IMR-90 (cell line): ENCODE results near the gene TIMM10. TPM values are rescaled to one million over a fixed set of nuclear protein-coding genes. Genes with fewer than 3 reads are reported as not detected.

ENCODE experiments used
- ATAC-seq: fragments of 200-7000 bp; cut with Tn5 transposase; 2 replicates; pipeline ENCODE4 v1.9.1; 2020; ENCODE audit warnings: low read depth, mild to moderate bottlenecking, moderate library complexity
- Bru-seq: library from RNA; stranded (reverse); fragments of 400-500 nt; gene quantifications from one replicate; lab custom pipeline; 2021; lab: Mats Ljungman, UMichigan
- BruChase-seq, 2 experiments: library from RNA; stranded (reverse); fragments of 400-500 nt; gene quantifications; one replicate each; lab custom pipeline; 2021; lab: Mats Ljungman, UMichigan
- BruUV-seq: library from RNA; stranded (reverse); fragments of 400-500 nt; replicated peaks from 2 replicates; lab custom pipeline; 2021; lab: Mats Ljungman, UMichigan
- CTCF ChIA-PET: fragments of 300-600 bp; formaldehyde crosslinking; extraction: SDS; loops from one replicate; lab custom pipeline; 2021; ENCODE audit warnings: antibody characterized with exemption; lab: Yijun Ruan, JAX
- POLR2A ChIA-PET: fragments of 300-600 bp; sonication (Branson Sonifier 250); formaldehyde crosslinking; loops from one replicate; lab custom pipeline; 2022; ENCODE audit warnings: antibody characterized with exemption; ENCODE audit not compliant: unreplicated experiment; lab: Charles Lee
- DNase-seq: peaks from one replicate; pipeline ENCODE4 v3.0.0; 2013
- H2AFZ ChIP-seq: replicated peaks from 2 replicates; pipeline ENCODE3; 2013; ENCODE audit warnings: low read length, mild to moderate bottlenecking; ENCODE audit not compliant: poor library complexity
- H2AK5ac ChIP-seq: 2 replicates; pipeline ENCODE4 v1.6.1; 2013; ENCODE audit warnings: low read depth, low read length, inconsistent platforms
- H2AK9ac ChIP-seq: replicated peaks from 2 replicates; pipeline ENCODE3; 2013; ENCODE audit warnings: mild to moderate bottlenecking, low read depth, low read length, moderate library complexity; ENCODE audit not compliant: poor library complexity
- H2BK120ac ChIP-seq: 2 replicates; pipeline ENCODE4 v1.6.1; 2013; ENCODE audit warnings: low read depth, low read length, inconsistent platforms
- H2BK15ac ChIP-seq: 3 replicates; pipeline ENCODE4 v1.6.1; 2013; ENCODE audit warnings: low read depth, low read length, inconsistent platforms
- H2BK20ac ChIP-seq: 2 replicates; pipeline ENCODE4 v1.6.1; 2013; ENCODE audit warnings: low read depth, mild to moderate bottlenecking, inconsistent platforms, low read length, moderate library complexity
- H2BK5ac ChIP-seq: 2 replicates; pipeline ENCODE4 v1.6.1; 2013; ENCODE audit warnings: mild to moderate bottlenecking, low read depth, low read length, inconsistent platforms; ENCODE audit not compliant: poor library complexity, severe bottlenecking
- H3K14ac ChIP-seq: replicated peaks from 2 replicates; pipeline ENCODE4 v1.6.1; 2013; ENCODE audit warnings: low read depth, low read length, inconsistent platforms
- H3K18ac ChIP-seq: 2 replicates; pipeline ENCODE4 v1.6.1; 2013; ENCODE audit warnings: low read depth, low read length, control low read depth
- H3K23ac ChIP-seq: 2 replicates; pipeline ENCODE4 v1.6.1; 2013; ENCODE audit warnings: low read depth, low read length, inconsistent platforms
- H3K27ac ChIP-seq: 2 replicates; pipeline ENCODE4 v1.5.1; 2013; ENCODE audit warnings: mild to moderate bottlenecking, control low read depth, low read length; ENCODE audit not compliant: insufficient read depth
- H3K27me3 ChIP-seq: 2 replicates; pipeline ENCODE4 v1.6.1; 2013; ENCODE audit warnings: low read length; ENCODE audit not compliant: control insufficient read depth, insufficient read depth
- H3K36me3 ChIP-seq: 2 replicates; pipeline ENCODE4 v1.6.1; 2013; ENCODE audit warnings: low read length, mixed read lengths; ENCODE audit not compliant: control insufficient read depth, insufficient read depth
- H3K4ac ChIP-seq: 2 replicates; pipeline ENCODE4 v1.6.1; 2013; ENCODE audit warnings: low read depth, low read length, inconsistent platforms
- H3K4me1 ChIP-seq: 2 replicates; pipeline ENCODE4 v1.6.1; 2013; ENCODE audit warnings: low read length, mixed read lengths; ENCODE audit not compliant: control insufficient read depth, insufficient read depth
- H3K4me2 ChIP-seq: 2 replicates; pipeline ENCODE4 v1.6.1; 2013; ENCODE audit warnings: low read depth, mild to moderate bottlenecking, control low read depth, low read length, moderate library complexity
- H3K4me3 ChIP-seq: 2 replicates; pipeline ENCODE4 v1.5.1; 2013; ENCODE audit warnings: low read depth, mild to moderate bottlenecking, control low read depth, low read length, moderate library complexity; ENCODE audit not compliant: insufficient read depth
- H3K56ac ChIP-seq: 2 replicates; pipeline ENCODE4 v1.6.1; 2013; ENCODE audit warnings: low read length, inconsistent platforms; ENCODE audit not compliant: insufficient read depth; ENCODE audit errors: extremely low read depth
- H3K79me1 ChIP-seq, 2 experiments: 2 replicates each; pipeline ENCODE4 v1.6.1; 2013; ENCODE audit warnings: low read length in 2 of 2, inconsistent platforms in 1 of 2, low read depth in 1 of 2
- H3K9ac ChIP-seq: 2 replicates; pipeline ENCODE4 v1.6.1; 2013; ENCODE audit warnings: low read depth, low read length, control low read depth
- H3K9me1 ChIP-seq: 2 replicates; pipeline ENCODE4 v1.6.1; 2013; ENCODE audit warnings: low read length, inconsistent platforms; ENCODE audit not compliant: insufficient read depth
- H3K9me3 ChIP-seq: 2 replicates; pipeline ENCODE4 v1.6.1; 2013; ENCODE audit warnings: low read length; ENCODE audit not compliant: control insufficient read depth, insufficient read depth
- H4K20me1 ChIP-seq: 2 replicates; pipeline ENCODE4 v1.6.1; 2013; ENCODE audit warnings: low read length, inconsistent platforms; ENCODE audit not compliant: insufficient read depth
- H4K5ac ChIP-seq: 2 replicates; pipeline ENCODE4 v1.6.1; 2013; ENCODE audit warnings: mild to moderate bottlenecking, low read depth, low read length, control low read depth
- H4K8ac ChIP-seq, 2 experiments: 2 replicates each; pipeline ENCODE4 v1.6.1; 2013; ENCODE audit warnings: low read depth in 2 of 2, low read length in 2 of 2, control low read depth in 1 of 2, inconsistent platforms in 1 of 2
- H4K91ac ChIP-seq: 2 replicates; pipeline ENCODE4 v1.6.1; 2013; ENCODE audit warnings: low read depth, low read length, inconsistent platforms; ENCODE audit not compliant: insufficient read depth
- MXI1 ChIP-seq: IDR thresholded peaks from 2 replicates; pipeline ENCODE4 v1.6.1; 2012; ENCODE audit warnings: low read depth, mild to moderate bottlenecking, low read length, moderate library complexity, borderline replicate concordance
- NFE2L2 ChIP-seq: fragments of 150-350 bp; IDR thresholded peaks from 2 replicates; pipeline ENCODE4 v1.6.1; 2016; ENCODE audit warnings: low read depth, mild to moderate bottlenecking, low read length
- POLR2A ChIP-seq: IDR thresholded peaks from 2 replicates; pipeline ENCODE4 v1.6.1; 2012; ENCODE audit warnings: mild to moderate bottlenecking, low read depth, low read length
- RFX5 ChIP-seq: IDR thresholded peaks from 2 replicates; pipeline ENCODE4 v1.8.0; 2012; ENCODE audit warnings: low read depth, mild to moderate bottlenecking, low read length, moderate library complexity
- USF2 ChIP-seq: fragments of 150-350 bp; IDR thresholded peaks from 2 replicates; pipeline ENCODE4 v1.6.1; 2017; ENCODE audit warnings: mild to moderate bottlenecking, antibody characterized with exemption, low read length, low read depth
- WGBS, 2 experiments: methylation state at CpG; one replicate each; pipeline versions ENCODE4 v1.1.5 to v1.1.7; 2013; ENCODE audit warnings: missing lambda C conversion rate in 2 of 2; ENCODE audit not compliant: insufficient read length in 1 of 2; ENCODE audit errors: extremely low coverage in 2 of 2; 5-methylcytosine and 5-hydroxymethylcytosine counted together
- dilution Hi-C: fragments of 300-500 bp; cut with HindIII; formaldehyde crosslinking; loops from one replicate; pipeline ENCODE4 v1.14.3; 2018; ENCODE audit warnings: low sequenced_read_pairs; ENCODE audit not compliant: unreplicated experiment
- in situ Hi-C: fragments of 300-500 bp; cut with MboI; formaldehyde crosslinking; loops from 3 replicates; pipeline ENCODE4 v1.14.3; 2019; ENCODE audit warnings: low sequenced_read_pairs, inconsistent platforms, mixed read lengths
- intact Hi-C: fragments of 100-400 bp; cut with micrococcal nuclease; formaldehyde crosslinking; loops from 2 replicates; pipeline ENCODE4 v1.10.0; 2022
- long read RNA-seq: library from polyadenylated mRNA; unstranded; transcript quantifications from one replicate; pipeline ENCODE4 v2.0.0, GENCODE V29; 2021; ENCODE audit not compliant: unreplicated experiment
- polyA plus RNA-seq, 3 experiments: library from polyadenylated mRNA; depleted of rRNA; stranded (reverse); fragments of >200 nt; gene quantifications; 2 replicates each; pipeline ENCODE4 v1.2.3, GENCODE V29; 2012; ENCODE audit warnings: low replicate concordance in 1 of 3
- total RNA-seq: library from RNA; depleted of rRNA; stranded (reverse); fragments of >200 nt; gene quantifications from 2 replicates; pipeline ENCODE4 v1.2.3, GENCODE V29; 2012; rRNA removed

TIMM10 gene
- total RNA-seq (70.0 and 96.8 TPM in 2 replicates), polyA plus RNA-seq (2012; rRNA removed) (135 and 148 TPM in 2 replicates), Bru-seq, nascent RNA (percentile 67 among the genes with signal in this experiment), BruChase-seq, experiment 1, labeled RNA remaining after a 6-hour chase (percentile 64 among the genes with signal in this experiment), BruChase-seq, experiment 2, labeled RNA remaining after a 2-hour chase (percentile 58 among the genes with signal in this experiment)
- 102 and 363 TPM in 2 replicates for polyA plus RNA-seq (2012; cell fraction: cytosol; rRNA removed)
- 26.0 and 35.1 TPM in 2 replicates for polyA plus RNA-seq (2012; cell fraction: nucleus; rRNA removed; ENCODE audit: low replicate concordance)
- long read RNA-seq, transcript TIMM10-201 (3 exons, 680 nt): major isoform, 33 of 39 reads
- long read RNA-seq, partial matches to known transcripts: 0 of 39 reads
- long read RNA-seq, other reads (novel, unspliced or antisense): 6 of 39 reads

GRCh38 chr11:57530596-57531507, at the start of gene TIMM10:
Gene TIMM10 (minus strand): TSS chr11:57530754. CDS start chr11:57530189, 565 bp downstream.
- Histone ChIP-seq H2BK15ac (no peak within 1 kb of the TSS; the same call in 2 of the 3 replicates), H3K14ac (peak within 1 kb of the TSS; percentile 98), H3K9ac (peak within 1 kb of the TSS; percentile 92), H3K4me1 (peaks cover 5% of the 10 kb centered on the region; the same call in 1 of the 2 replicates), H3K4me2 (peak within 1 kb of the TSS; percentile 94), H2BK20ac (no peak within 1 kb of the TSS), H3K36me3 (peaks cover 4% of the 10 kb centered on the region; the same call in 1 of the 2 replicates), H4K91ac (peak within 1 kb of the TSS; percentile 82), H3K4ac (peak within 1 kb of the TSS; percentile 91), H2AK9ac (peak within 1 kb of the TSS; percentile 90), H2BK120ac (peak within 1 kb of the TSS; percentile 48; the same call in 1 of the 2 replicates), H3K27me3 (peaks cover 3% of the 10 kb centered on the region), H3K23ac (peak within 1 kb of the TSS; percentile 95), H3K9me3 (no peaks in the 10 kb centered on the region), H2AK5ac (peak within 1 kb of the TSS; percentile 93), H3K4me3 (peak within 1 kb of the TSS; percentile 80), H3K27ac (peak within 1 kb of the TSS; percentile 78), H3K79me1 (peaks cover 21 to 33% of the 10 kb centered on the region in 2 experiments), H3K18ac (no peak within 1 kb of the TSS), H2BK5ac (peak within 1 kb of the TSS; percentile 57), H2AFZ (peak within 1 kb of the TSS; percentile 100), H4K5ac (peak within 1 kb of the TSS; percentile 76), H4K20me1 (peaks cover 8% of the 10 kb centered on the region; the same call in 1 of the 2 replicates), H3K9me1 (no peaks in the 10 kb centered on the region), H3K56ac (peak within 1 kb of the TSS; percentile 84), H4K8ac (peak within 1 kb of the TSS; percentile 89 to 97)
- in situ Hi-C loops (no loop called here), intact Hi-C loops (loop anchor here (1.0 kb wide), 1 partner anchor 110 kb away; no protein-coding TSS in a partner anchor), dilution Hi-C loops (no loop called here)
- DNase-seq: peak; percentile 95
- BruUV-seq: no TSS peak
- no peak for TF ChIP-seq NFE2L2
- TF ChIP-seq USF2: peak; percentile 78
- peak; percentile 98 for TF ChIP-seq MXI1
- TF ChIP-seq POLR2A: peak; percentile 22; the same call in 1 of the 2 replicates
- TF ChIP-seq RFX5: no peak
- CTCF ChIA-PET: interaction anchor here (0.9 kb wide), 1 partner anchor 36 kb away, joined by 3 read pairs; no protein-coding TSS in a partner anchor
- POLR2A ChIA-PET: interaction anchor here (0.7 kb wide), 1 partner anchor 114 kb away, joined by 4 read pairs; no protein-coding TSS in a partner anchor
- ATAC-seq: peak; percentile 98
- 0% methylated on average over 39 of the region's 49 CpGs; no CpG with 5 or more reads in 1 of the 2 experiments for WGBS, 2 experiments
